HG02759 (cell line): ENCODE measurements around the gene VASH2.
A peak's percentile ranks its signal among the peaks of the same experiment; 100 is the strongest.
"Not testable (repeated sequence)": the region's sequence is repeated elsewhere in the genome, so short reads cannot be mapped to it uniquely, and the experiment has no call there.

ENCODE experiments used
- ATAC-seq: cut with Tn5 transposase; IDR thresholded peaks from one replicate; pipeline ENCODE4 v1.9.1; 2021; ENCODE audit warnings: mild to moderate bottlenecking, moderate library complexity; ENCODE audit not compliant: unreplicated experiment

Gene VASH2

GRCh38 chr1:212950243-212951125, at the start of gene VASH2:
Gene VASH2, plus strand, starts transcription at chr1:212950541. Its CDS starts 1,002 bp downstream, at chr1:212951543.
- ATAC-seq = peak; percentile 97

GRCh38 chr1:212901290-212901689, 49.1 kb upstream of the VASH2 start:
- no peak for ATAC-seq

- no peak for ATAC-seq
These were observed 48.3 kb upstream of the VASH2 start for GRCh38 chr1:212902054-212902453.

- ATAC-seq = no peak
These were observed 46.7 kb upstream of the VASH2 start for GRCh38 chr1:212903664-212904063.

GRCh38 chr1:212908071-212908470, 42.3 kb upstream of the VASH2 start:
- not testable (repeated sequence) for ATAC-seq

- ATAC-seq = no peak
These were observed 41.4 kb upstream of the VASH2 start for GRCh38 chr1:212908971-212909370.

- no peak for ATAC-seq
These were observed 40.7 kb upstream of the VASH2 start for GRCh38 chr1:212909652-212910063.

- not testable (repeated sequence) for ATAC-seq
These were observed 40.1 kb upstream of the VASH2 start for GRCh38 chr1:212910213-212910612.

- ATAC-seq = not testable (repeated sequence)
These were observed 36.7 kb upstream of the VASH2 start for GRCh38 chr1:212913638-212914037.

- ATAC-seq = not testable (repeated sequence)
These were observed 36.2 kb upstream of the VASH2 start for GRCh38 chr1:212914110-212914509.

GRCh38 chr1:212914789-212915188, 35.6 kb upstream of the VASH2 start:
- no peak for ATAC-seq

- no peak for ATAC-seq
These were observed 34.9 kb upstream of the VASH2 start for GRCh38 chr1:212915245-212916091.

GRCh38 chr1:212916481-212917133, 33.7 kb upstream of the VASH2 start:
- ATAC-seq = peak; percentile 63

- no peak for ATAC-seq
These were observed 33.2 kb upstream of the VASH2 start for GRCh38 chr1:212917134-212917485.

GRCh38 chr1:212917858-212918257, 32.5 kb upstream of the VASH2 start:
- ATAC-seq = no peak

GRCh38 chr1:212918824-212919223, 31.5 kb upstream of the VASH2 start:
- ATAC-seq = no peak

GRCh38 chr1:212920246-212920645, 30.1 kb upstream of the VASH2 start:
- ATAC-seq = no peak

- ATAC-seq = no peak
These were observed 29.4 kb upstream of the VASH2 start for GRCh38 chr1:212920896-212921295.

- ATAC-seq = no peak
These were observed 28.3 kb upstream of the VASH2 start for GRCh38 chr1:212922016-212922415.

- no peak for ATAC-seq
These were observed 24.0 kb upstream of the VASH2 start for GRCh38 chr1:212926372-212926771.
